OCI-LY1 (cell line): ENCODE measurements around the gene DHRS3.

Experiments used
- EZH2 ChIP-seq: fragments of 200-600 bp; sonication (generic), shearing (Covaris generic); IDR thresholded peaks from 2 replicates; pipeline ENCODE4 v1.8.0; 2017; ENCODE audit warnings: borderline replicate concordance, mixed run types, mild to moderate bottlenecking, antibody characterized with exemption, low read length, moderate library complexity, mixed read lengths
- TF ChIP-seq, protein P1 (sequence below): fragments of 200-600 bp; sonication (generic), shearing (Covaris generic); IDR thresholded peaks from 2 replicates; pipeline ENCODE4 v1.5.1; 2017; ENCODE audit warnings: mild to moderate bottlenecking, antibody characterized with exemption, low read length, moderate library complexity, mixed read lengths

DNA sequence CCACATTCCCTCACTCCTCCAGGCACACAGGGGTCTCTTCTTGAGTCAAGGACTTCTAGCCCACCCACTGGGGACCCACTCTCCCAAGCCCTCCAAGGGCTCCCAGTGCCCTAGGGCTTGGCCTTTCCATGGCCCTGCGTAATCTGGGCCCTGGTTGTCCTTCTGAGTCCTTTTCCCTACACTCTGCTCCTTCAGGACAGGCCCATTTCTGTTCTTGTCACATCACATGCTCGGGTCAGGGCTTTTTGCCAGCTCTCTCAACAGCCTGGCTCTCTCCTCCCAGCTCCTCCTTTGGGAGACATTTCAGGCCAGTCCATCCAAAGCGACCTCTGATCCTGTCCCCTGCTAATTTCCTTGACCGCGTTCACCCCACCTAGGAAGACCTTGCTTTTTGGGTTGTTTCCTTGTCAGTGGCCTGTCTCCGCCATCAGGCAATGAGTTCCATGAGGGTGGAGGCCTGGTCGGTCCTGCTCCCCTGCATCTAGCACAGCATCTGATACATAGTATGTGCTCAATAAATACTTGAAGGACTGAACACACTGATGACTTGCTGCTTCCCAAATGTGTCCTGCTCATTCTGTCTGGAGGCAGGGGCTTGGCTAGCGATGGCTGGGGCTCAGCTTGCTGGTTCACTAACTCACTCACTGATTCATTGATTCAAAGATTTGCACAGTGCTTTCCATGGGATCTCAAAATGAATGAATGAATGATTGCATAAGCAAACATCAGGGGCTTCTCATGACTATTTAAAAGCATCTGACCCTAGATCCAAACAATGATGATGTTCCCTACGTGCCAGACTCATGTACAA, 44.8 kb downstream of the DHRS3 start:
- TF ChIP-seq, protein P1, sequence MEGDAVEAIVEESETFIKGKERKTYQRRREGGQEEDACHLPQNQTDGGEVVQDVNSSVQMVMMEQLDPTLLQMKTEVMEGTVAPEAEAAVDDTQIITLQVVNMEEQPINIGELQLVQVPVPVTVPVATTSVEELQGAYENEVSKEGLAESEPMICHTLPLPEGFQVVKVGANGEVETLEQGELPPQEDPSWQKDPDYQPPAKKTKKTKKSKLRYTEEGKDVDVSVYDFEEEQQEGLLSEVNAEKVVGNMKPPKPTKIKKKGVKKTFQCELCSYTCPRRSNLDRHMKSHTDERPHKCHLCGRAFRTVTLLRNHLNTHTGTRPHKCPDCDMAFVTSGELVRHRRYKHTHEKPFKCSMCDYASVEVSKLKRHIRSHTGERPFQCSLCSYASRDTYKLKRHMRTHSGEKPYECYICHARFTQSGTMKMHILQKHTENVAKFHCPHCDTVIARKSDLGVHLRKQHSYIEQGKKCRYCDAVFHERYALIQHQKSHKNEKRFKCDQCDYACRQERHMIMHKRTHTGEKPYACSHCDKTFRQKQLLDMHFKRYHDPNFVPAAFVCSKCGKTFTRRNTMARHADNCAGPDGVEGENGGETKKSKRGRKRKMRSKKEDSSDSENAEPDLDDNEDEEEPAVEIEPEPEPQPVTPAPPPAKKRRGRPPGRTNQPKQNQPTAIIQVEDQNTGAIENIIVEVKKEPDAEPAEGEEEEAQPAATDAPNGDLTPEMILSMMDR: no peak
- TF ChIP-seq EZH2: no peak
